ENCODE data around the gene LRRC45.
"Not testable (repeated sequence)": the region's sequence is repeated elsewhere in the genome, so short reads cannot be mapped to it uniquely, and the experiment has no call there.

Gene LRRC45

GRCh38 chr17:82022981-82023446 is at the start of gene LRRC45:
Gene LRRC45 (plus strand): TSS chr17:82023305. CDS start chr17:82023644, 339 bp downstream.
- H3K27ac ChIP-seq = no peak within 1 kb of the TSS
- no peaks in the 10 kb centered on the region for H3K36me3 ChIP-seq (ENCODE audit: insufficient read depth, low read length)
- no peaks in the 10 kb centered on the region for H3K9me3 ChIP-seq (ENCODE audit: low read depth, low read length)
- DNase-seq (ENCODE audit: low read depth, low spot score) = peak; percentile 96
- H3K4me3 ChIP-seq = peak within 1 kb of the TSS; percentile 98
- TF ChIP-seq POLR2AphosphoS5 (IDR thresholded peaks at IDR 0.05; ENCODE audit: borderline replicate concordance, low read depth, low read length) = no peak
- peak; percentile 45 for TF ChIP-seq FOXP2 (optimal IDR thresholded peaks at IDR 0.05; ENCODE audit: control extremely low read depth, extremely low read length, insufficient read depth)
- peak within 1 kb of the TSS; percentile 85 for H3K9ac ChIP-seq (ENCODE audit: insufficient read length)

- no peak overlapping the region for H3K9ac ChIP-seq (ENCODE audit: insufficient read length)
- TF ChIP-seq FOXP2 (optimal IDR thresholded peaks at IDR 0.05; ENCODE audit: control extremely low read depth, extremely low read length, insufficient read depth) (no peak), POLR2AphosphoS5 (IDR thresholded peaks at IDR 0.05; ENCODE audit: borderline replicate concordance, low read depth, low read length) (no peak)
- no peak overlapping the region for H3K27ac ChIP-seq
- no peak overlapping the region for H3K4me3 ChIP-seq
- DNase-seq (ENCODE audit: low read depth, low spot score) = no peak
- no peaks in the 10 kb centered on the region for H3K36me3 ChIP-seq (ENCODE audit: insufficient read depth, low read length)
- peaks cover 3% of the 10 kb centered on the region; the same call in 1 of the 2 replicates for H3K9me3 ChIP-seq (ENCODE audit: low read depth, low read length)
Measured at GRCh38 chr17:81973432-81973831, 49.7 kb upstream of the LRRC45 start.

- peak overlapping the region; percentile 97 for H3K4me3 ChIP-seq
- H3K9ac ChIP-seq (ENCODE audit: insufficient read length) = peak overlapping the region; percentile 93
- no peak for TF ChIP-seq EZH2 (IDR thresholded peaks at IDR 0.05)
- TF ChIP-seq FOXP2 (optimal IDR thresholded peaks at IDR 0.05; ENCODE audit: control extremely low read depth, extremely low read length, insufficient read depth) = no peak
- TF ChIP-seq POLR2AphosphoS5 (IDR thresholded peaks at IDR 0.05; ENCODE audit: borderline replicate concordance, low read depth, low read length) = no peak; the same call in 1 of the 2 replicates
- peak overlapping the region; percentile 86 for H3K27ac ChIP-seq
- 0 out of 2 replicates have a peak, but pooled peaks cover 3% of the 10 kb centered on the region for H3K36me3 ChIP-seq (ENCODE audit: insufficient read depth, low read length)
- peaks cover 3% of the 10 kb centered on the region; the same call in 1 of the 2 replicates for H3K9me3 ChIP-seq (ENCODE audit: low read depth, low read length)
- no peak for DNase-seq (ENCODE audit: low read depth, low spot score)
Measured at GRCh38 chr17:81976332-81977210, 46.5 kb upstream of the LRRC45 start.

DNA sequence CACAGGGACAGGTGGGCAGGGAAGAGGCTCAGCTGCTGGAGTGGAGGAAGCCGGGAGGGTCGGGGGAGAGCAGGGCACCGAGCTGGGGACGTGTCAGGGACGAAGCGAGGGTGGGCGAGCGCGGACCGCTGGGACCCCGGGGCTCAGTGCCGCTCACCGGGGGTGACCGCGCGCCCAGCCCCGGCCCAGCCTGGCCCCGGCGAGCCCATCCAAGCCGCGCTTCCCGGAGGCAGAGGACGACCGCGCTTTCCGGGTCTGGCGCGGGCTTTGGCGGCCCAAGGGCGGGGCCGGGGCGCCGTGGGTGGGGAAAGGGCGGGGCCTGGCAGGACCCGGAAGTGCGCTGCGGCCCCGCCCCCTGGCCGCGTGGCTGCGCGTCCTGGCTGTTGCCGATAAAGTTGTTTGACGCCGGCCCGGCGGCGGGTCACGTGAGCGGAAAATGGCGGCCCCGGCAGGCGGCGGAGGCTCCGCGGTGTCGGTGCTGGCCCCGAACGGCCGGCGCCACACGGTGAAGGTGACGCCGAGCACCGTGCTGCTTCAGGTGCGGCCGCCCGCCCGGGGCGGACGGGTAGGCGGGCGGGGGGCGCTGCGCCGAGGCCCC is 45.8 kb upstream of the LRRC45 start, which contains the start of gene ASPSCR1:
Gene ASPSCR1, plus strand, starts transcription at position 419 of the 598 bp plus-strand sequence. Its CDS starts 18 bp downstream, at position 437.
- peak within 1 kb of the TSS; percentile 93 for H3K9ac ChIP-seq (ENCODE audit: insufficient read length)
- peak within 1 kb of the TSS; percentile 97 for H3K4me3 ChIP-seq
- peak; percentile 50 for DNase-seq (ENCODE audit: low read depth, low spot score)
- TF ChIP-seq FOXP2 (optimal IDR thresholded peaks at IDR 0.05; ENCODE audit: control extremely low read depth, extremely low read length, insufficient read depth) (peak; percentile 77), POLR2AphosphoS5 (IDR thresholded peaks at IDR 0.05; ENCODE audit: borderline replicate concordance, low read depth, low read length) (peak; percentile 68), EZH2 (IDR thresholded peaks at IDR 0.05) (no peak)
- peak within 1 kb of the TSS; percentile 93 for H3K27ac ChIP-seq
- H3K36me3 ChIP-seq (ENCODE audit: insufficient read depth, low read length) = 0 out of 2 replicates have a peak, but pooled peaks cover 3% of the 10 kb centered on the region
- H3K9me3 ChIP-seq (ENCODE audit: low read depth, low read length) = peaks cover 2% of the 10 kb centered on the region; the same call in 1 of the 2 replicates

DNA sequence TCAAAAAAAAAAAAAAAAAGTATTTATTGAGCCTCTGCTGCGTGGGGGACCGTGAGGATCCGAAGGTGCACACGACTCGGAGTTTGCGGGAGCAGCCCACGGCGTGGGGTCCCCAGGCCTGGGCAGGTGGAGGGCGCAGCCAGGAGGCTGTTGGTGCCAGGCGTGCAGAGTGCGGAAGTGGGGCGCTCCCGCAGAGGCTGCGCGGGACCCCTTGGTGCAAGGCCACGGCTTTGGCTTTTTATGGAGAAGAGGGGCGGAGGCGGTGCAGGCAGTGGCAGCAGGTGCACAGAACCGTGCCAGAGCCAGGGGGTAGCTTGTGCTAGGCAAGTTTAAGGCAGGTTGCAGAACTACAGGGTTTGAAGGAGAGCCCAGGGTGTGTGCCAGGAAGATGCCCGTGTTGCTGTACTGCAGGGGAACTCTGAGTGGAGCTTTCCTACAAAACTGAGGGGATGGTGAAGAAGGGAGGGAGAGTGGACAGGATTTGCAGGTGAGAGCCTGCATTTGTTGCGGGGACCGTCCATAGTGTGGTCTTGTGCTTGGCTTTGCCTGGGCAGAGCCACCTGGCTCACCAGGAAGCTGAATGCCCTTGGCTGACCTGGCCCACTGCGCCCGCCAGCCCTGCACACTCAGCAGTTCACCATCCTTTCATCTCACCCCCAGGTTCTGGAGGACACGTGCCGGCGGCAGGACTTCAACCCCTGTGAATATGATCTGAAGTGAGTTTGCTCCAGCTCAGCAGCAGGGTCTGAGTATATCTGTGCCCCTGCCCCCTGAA is 44.4 kb upstream of the LRRC45 start:
- H3K9ac ChIP-seq (ENCODE audit: insufficient read length) = no peak overlapping the region
- DNase-seq (ENCODE audit: low read depth, low spot score) = no peak
- no peak overlapping the region for H3K27ac ChIP-seq
- peak overlapping the region; percentile 97 for H3K4me3 ChIP-seq
- H3K36me3 ChIP-seq (ENCODE audit: insufficient read depth, low read length) = peaks cover 3% of the 10 kb centered on the region; the same call in 1 of the 2 replicates
- H3K9me3 ChIP-seq (ENCODE audit: low read depth, low read length) = no peaks in the 10 kb centered on the region
- TF ChIP-seq POLR2AphosphoS5 (IDR thresholded peaks at IDR 0.05; ENCODE audit: borderline replicate concordance, low read depth, low read length) (no peak), FOXP2 (optimal IDR thresholded peaks at IDR 0.05; ENCODE audit: control extremely low read depth, extremely low read length, insufficient read depth) (no peak), EZH2 (IDR thresholded peaks at IDR 0.05) (no peak)

- H3K4me3 ChIP-seq = no peak overlapping the region
- DNase-seq (ENCODE audit: low read depth, low spot score) = no peak
- peak overlapping the region; percentile 53 for H3K27ac ChIP-seq
- peaks cover 10% of the 10 kb centered on the region; the same call in 1 of the 2 replicates for H3K36me3 ChIP-seq (ENCODE audit: insufficient read depth, low read length)
- H3K9ac ChIP-seq (ENCODE audit: insufficient read length) = no peak overlapping the region
- no peak for TF ChIP-seq POLR2AphosphoS5 (IDR thresholded peaks at IDR 0.05; ENCODE audit: borderline replicate concordance, low read depth, low read length)
- H3K9me3 ChIP-seq (ENCODE audit: low read depth, low read length) = no peaks in the 10 kb centered on the region
Measured at GRCh38 chr17:81980122-81980521, 43.0 kb upstream of the LRRC45 start.

- Histone ChIP-seq H3K9ac (ENCODE audit: insufficient read length) (no peak overlapping the region), H3K9me3 (ENCODE audit: low read depth, low read length) (no peaks in the 10 kb centered on the region), H3K27ac (peak overlapping the region; percentile 53), H3K36me3 (ENCODE audit: insufficient read depth, low read length) (peaks cover 17% of the 10 kb centered on the region; the same call in 1 of the 2 replicates), H3K4me3 (no peak overlapping the region)
- TF ChIP-seq EZH2 (IDR thresholded peaks at IDR 0.05) (no peak), POLR2AphosphoS5 (IDR thresholded peaks at IDR 0.05; ENCODE audit: borderline replicate concordance, low read depth, low read length) (no peak; the same call in 1 of the 2 replicates), FOXP2 (optimal IDR thresholded peaks at IDR 0.05; ENCODE audit: control extremely low read depth, extremely low read length, insufficient read depth) (no peak)
- DNase-seq (ENCODE audit: low read depth, low spot score) = peak; percentile 22
Measured at GRCh38 chr17:81980707-81981343, 42.3 kb upstream of the LRRC45 start.

GRCh38 chr17:81981511-81981910 is 41.6 kb upstream of the LRRC45 start:
- not testable (repeated sequence) for DNase-seq (ENCODE audit: low read depth, low spot score); H3K9me3 ChIP-seq (ENCODE audit: low read depth, low read length); H3K9ac ChIP-seq (ENCODE audit: insufficient read length); H3K4me3 ChIP-seq; H3K27ac ChIP-seq
- peaks cover 18% of the 10 kb centered on the region; the same call in 1 of the 2 replicates for H3K36me3 ChIP-seq (ENCODE audit: insufficient read depth, low read length)

All from SK-N-MC (cell line).